Fibroblast of mammary gland (primary cell): Measurements from ENCODE around the gene F8A3.
"Not testable (repeated sequence)": the region's sequence is repeated elsewhere in the genome, so short reads cannot be mapped to it uniquely, and the experiment has no call there.

ENCODE experiments used
- DNase-seq: peaks from one replicate; pipeline ENCODE4 v3.0.0-alpha.2; 2010; ENCODE audit warnings: low read depth
- H3K4me3 ChIP-seq: 2 replicates; pipeline ENCODE4 v1.5.1; 2011; ENCODE audit warnings: low read depth, mild to moderate bottlenecking, low read length, moderate library complexity; ENCODE audit not compliant: control insufficient read depth
- CTCF ChIP-seq: conservative IDR thresholded peaks from 2 replicates; pipeline ENCODE4 v1.5.1; 2011; ENCODE audit warnings: low read depth, low read length, inconsistent platforms; ENCODE audit not compliant: control insufficient read depth, insufficient read depth

Gene F8A3

GRCh38 chrX:155458471-155458870 lies at the start of gene F8A3:
TSS of gene F8A3 (minus strand) at chrX:155458620. CDS start at chrX:155458600, 20 bp downstream.
- not testable (repeated sequence) for H3K4me3 ChIP-seq, DNase-seq

- TF ChIP-seq CTCF = no peak
- H3K4me3 ChIP-seq = no peak overlapping the region
- DNase-seq = no peak
Measured at GRCh38 chrX:155505296-155505695, 46.9 kb upstream of the F8A3 start.

GRCh38 chrX:155495134-155495533 lies 36.7 kb upstream of the F8A3 start:
- not testable (repeated sequence) for DNase-seq, H3K4me3 ChIP-seq

GRCh38 chrX:155491421-155491820 lies 33.0 kb upstream of the F8A3 start:
- DNase-seq, H3K4me3 ChIP-seq: not testable (repeated sequence)

- DNase-seq, H3K4me3 ChIP-seq: not testable (repeated sequence)
Measured at GRCh38 chrX:155477136-155477535, 18.7 kb upstream of the F8A3 start.

- not testable (repeated sequence) for DNase-seq, H3K4me3 ChIP-seq
Measured at GRCh38 chrX:155466269-155466938, 8.0 kb upstream of the F8A3 start.

- DNase-seq, H3K4me3 ChIP-seq: not testable (repeated sequence)
Measured at GRCh38 chrX:155460501-155460900, 2.1 kb upstream of the F8A3 start.

GRCh38 chrX:155457761-155458447 lies 516 bp downstream of the F8A3 start:
- not testable (repeated sequence) for DNase-seq, H3K4me3 ChIP-seq

- DNase-seq = no peak
- no peak for TF ChIP-seq CTCF
- no peak overlapping the region for H3K4me3 ChIP-seq
Measured at GRCh38 chrX:155441097-155441496, 17.3 kb downstream of the F8A3 start.

- DNase-seq = no peak
- no peak for TF ChIP-seq CTCF
- H3K4me3 ChIP-seq = no peak overlapping the region
Measured at GRCh38 chrX:155435744-155436112, 22.7 kb downstream of the F8A3 start.
